ENCODE measurements around the gene ABCA7. TPM values are rescaled to one million over a fixed set of nuclear protein-coding genes. Genes with fewer than 3 reads are reported as not detected.
"Not testable (repeated sequence)": the region's sequence is repeated elsewhere in the genome, so short reads cannot be mapped to it uniquely, and the experiment has no call there.

Gene ABCA7
- total RNA-seq, 2 donors from 2014 or later: 17.8 to 105 TPM

DNA sequence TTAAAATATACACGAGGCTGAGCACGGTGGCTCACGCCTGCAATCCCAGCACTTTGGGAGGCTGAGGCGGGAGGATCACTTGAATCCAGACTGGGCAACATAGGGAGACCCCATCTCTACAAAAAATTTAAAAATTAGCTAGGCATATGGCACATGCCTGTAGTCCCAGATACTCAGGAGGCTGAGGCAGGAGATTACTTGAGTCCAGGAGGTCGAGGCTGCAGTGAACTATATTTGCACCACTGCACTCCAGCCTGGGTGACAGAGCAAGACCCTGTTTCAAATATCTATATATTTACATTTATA, 16.1 kb upstream of the ABCA7 start:
- not testable (repeated sequence) for H3K27ac Mint-ChIP-seq; H3K9me3 Mint-ChIP-seq; ATAC-seq; DNase-seq (ENCODE audit: low spot score in 2 of 2)
- H3K36me3 Mint-ChIP-seq: peaks cover 13 to 15% of the 10 kb centered on the region in 2 donors

DNA sequence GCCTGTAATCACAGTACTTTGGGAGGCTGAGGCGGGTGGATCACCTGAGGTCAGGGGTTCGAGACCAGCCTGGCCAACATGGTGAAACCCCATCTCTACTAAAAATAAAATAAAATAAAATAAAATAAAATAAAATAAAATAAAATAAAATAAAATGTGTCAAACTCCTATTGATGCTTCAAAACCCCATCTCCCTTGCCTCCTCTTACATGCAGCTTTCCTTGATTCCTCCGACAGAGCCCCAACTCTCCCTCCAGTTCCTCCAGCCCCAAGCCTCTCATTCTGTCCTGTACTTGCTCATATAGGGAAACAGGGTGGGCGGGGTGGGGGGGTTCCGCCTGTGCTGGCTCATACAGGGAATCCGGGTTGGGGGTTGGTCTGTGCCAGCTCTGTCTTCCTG, 14.8 kb upstream of the ABCA7 start:
- H3K27ac Mint-ChIP-seq; H3K9me3 Mint-ChIP-seq; ATAC-seq; DNase-seq (ENCODE audit: low spot score in 2 of 2): not testable (repeated sequence)
- H3K36me3 Mint-ChIP-seq: peaks cover 9 to 17% of the 10 kb centered on the region in 2 donors

DNA sequence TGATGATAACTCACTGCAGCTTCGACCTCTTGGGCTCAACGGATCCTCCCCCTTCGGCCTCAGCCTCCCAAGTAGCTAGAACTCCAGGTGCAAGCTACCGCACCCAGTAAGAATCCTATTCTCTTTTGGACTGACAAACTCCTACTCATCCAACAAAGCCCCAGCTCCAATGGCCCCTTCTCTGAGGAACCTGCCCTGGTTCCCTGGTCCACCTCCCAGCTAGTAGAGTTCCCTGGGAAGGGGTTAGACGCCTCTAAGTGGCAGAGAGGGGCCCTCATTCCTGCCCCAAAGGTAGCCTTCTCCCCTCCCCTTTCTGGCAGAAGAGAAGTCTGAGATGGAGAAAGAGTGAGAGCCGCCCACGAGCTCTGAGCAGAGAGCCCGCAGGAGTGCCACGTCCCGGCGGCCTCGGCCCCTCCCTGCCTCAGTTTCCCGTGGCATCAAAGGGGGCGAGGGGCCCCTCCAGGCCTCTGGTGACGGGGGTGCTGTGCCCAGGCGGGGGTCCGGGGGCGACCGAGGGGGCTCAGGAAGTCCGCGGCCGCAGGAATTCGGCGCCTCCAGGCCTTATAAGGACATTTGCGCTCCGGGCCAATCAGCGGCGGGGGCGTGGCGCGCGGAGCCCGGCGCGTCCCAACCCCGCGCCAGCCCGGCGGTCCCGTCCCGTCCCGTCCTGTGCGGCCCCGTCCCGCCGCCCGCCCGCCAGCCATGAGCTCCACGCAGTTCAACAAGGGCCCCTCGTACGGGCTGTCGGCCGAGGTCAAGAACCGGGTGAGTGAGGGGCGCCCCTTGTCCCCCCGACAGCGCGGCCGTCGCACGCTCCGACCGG, 13.7 kb upstream of the ABCA7 start, which contains the start of gene CNN2:
Gene CNN2, plus strand, starts transcription at position 649 of the 823 bp plus-strand sequence. Its CDS starts 54 bp downstream, at position 703.
- Mint-ChIP-seq H3K27ac (peak within 1 kb of the TSS; percentile 86 to 90), H3K36me3 (peaks cover 6 to 20% of the 10 kb centered on the region in 2 donors), H3K9me3 (no peaks in the 10 kb centered on the region)
- ATAC-seq: peak; percentile 71 to 83
- DNase-seq (ENCODE audit: low spot score in 2 of 2): peak; percentile 79 to 85

GRCh38 chr19:1026783-1027649, 12.9 kb upstream of the ABCA7 start:
- Mint-ChIP-seq H3K36me3 (peaks cover 7 to 20% of the 10 kb centered on the region in 2 donors), H3K27ac (peak overlapping the region; percentile 86 to 90), H3K9me3 (no peaks in the 10 kb centered on the region)
- DNase-seq (ENCODE audit: low spot score in 2 of 2) (no peak), ATAC-seq (peak in 1 of 2 donors; percentile 4)

- no peak for ATAC-seq
- no peak for DNase-seq (ENCODE audit: low spot score in 2 of 2)
- Mint-ChIP-seq H3K36me3 (peaks cover 13 to 26% of the 10 kb centered on the region in 2 donors), H3K27ac (peak overlapping the region in 1 of 2 donors; percentile 86), H3K9me3 (no peaks in the 10 kb centered on the region)
These were observed 12.3 kb upstream of the ABCA7 start for GRCh38 chr19:1027650-1028061.

GRCh38 chr19:1028062-1028926, 11.6 kb upstream of the ABCA7 start:
- peak; percentile 29 to 56 for ATAC-seq

DNA sequence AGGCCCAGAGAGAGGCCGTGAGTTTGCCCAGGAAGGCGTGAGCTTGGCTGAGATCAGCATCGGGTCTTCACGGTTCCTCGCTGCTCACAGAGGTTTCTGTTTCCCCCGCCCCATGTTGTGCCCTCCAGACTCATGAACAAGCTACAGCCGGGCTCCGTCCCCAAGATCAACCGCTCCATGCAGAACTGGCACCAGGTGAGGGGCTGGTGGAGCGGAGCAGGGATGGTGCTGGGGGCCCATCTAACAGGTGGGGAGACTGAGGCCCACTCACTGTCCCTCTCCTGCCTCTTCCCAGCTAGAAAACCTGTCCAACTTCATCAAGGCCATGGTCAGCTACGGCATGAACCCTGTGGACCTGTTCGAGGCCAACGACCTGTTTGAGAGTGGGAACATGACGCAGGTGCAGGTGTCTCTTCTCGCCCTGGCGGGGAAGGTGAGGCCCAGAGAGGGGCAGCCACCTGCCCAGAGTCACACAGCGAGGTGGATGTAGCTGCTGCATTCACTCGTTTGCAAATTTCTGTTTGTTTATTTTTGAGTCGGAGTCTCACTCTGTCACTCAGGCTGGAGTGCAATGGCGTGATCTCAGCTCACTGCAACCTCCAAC, 7.5 kb upstream of the ABCA7 start:
- ATAC-seq (no peak), DNase-seq (ENCODE audit: low spot score in 2 of 2) (no peak)
- Mint-ChIP-seq H3K9me3 (peaks cover 0 to 4% of the 10 kb centered on the region in 2 donors), H3K36me3 (peaks cover 22 to 40% of the 10 kb centered on the region in 2 donors), H3K27ac (no peak overlapping the region)

More at GRCh38 chr19:1028062-1028926, 11.6 kb upstream of the ABCA7 start:
- H3K27ac Mint-ChIP-seq: peak overlapping the region in 1 of 2 donors; percentile 86
- H3K36me3 Mint-ChIP-seq: peaks cover 19 to 26% of the 10 kb centered on the region in 2 donors
- no peak for DNase-seq (ENCODE audit: low spot score in 2 of 2)
- peaks cover 0 to 2% of the 10 kb centered on the region in 2 donors for H3K9me3 Mint-ChIP-seq

- DNase-seq (ENCODE audit: low spot score in 2 of 2): no peak
- peaks cover 13 to 56% of the 10 kb centered on the region in 2 donors for H3K36me3 Mint-ChIP-seq
- H3K27ac Mint-ChIP-seq: peak overlapping the region in 1 of 2 donors; percentile 22
- no peak for ATAC-seq
- peaks cover 0 to 4% of the 10 kb centered on the region in 2 donors for H3K9me3 Mint-ChIP-seq
These were observed 3.8 kb upstream of the ABCA7 start for GRCh38 chr19:1035998-1036621.

- no peak for ATAC-seq
- peaks cover 8 to 49% of the 10 kb centered on the region in 2 donors for H3K36me3 Mint-ChIP-seq
These were observed 2.3 kb upstream of the ABCA7 start for GRCh38 chr19:1037621-1038064.

GRCh38 chr19:1038978-1039645, 795 bp upstream of the ABCA7 start:
- DNase-seq (ENCODE audit: low spot score in 2 of 2): no peak
- Mint-ChIP-seq H3K36me3 (peaks cover 8 to 39% of the 10 kb centered on the region in 2 donors), H3K27ac (peak overlapping the region in 1 of 2 donors; percentile 87), H3K9me3 (no peaks in the 10 kb centered on the region)
- no peak for ATAC-seq

More at GRCh38 chr19:1037621-1038064, 2.3 kb upstream of the ABCA7 start:
- Mint-ChIP-seq H3K27ac (peak overlapping the region; percentile 86 to 87), H3K9me3 (peaks cover 0 to 4% of the 10 kb centered on the region in 2 donors)
- no peak for DNase-seq (ENCODE audit: low spot score in 2 of 2)

GRCh38 chr19:1040476-1041271, 767 bp downstream of the ABCA7 start:
- no peaks in the 10 kb centered on the region for H3K9me3 Mint-ChIP-seq
- ATAC-seq (peak; percentile 69 to 71), DNase-seq (ENCODE audit: low spot score in 2 of 2) (peak; percentile 90 to 93)
- H3K36me3 Mint-ChIP-seq: peaks cover 8 to 32% of the 10 kb centered on the region in 2 donors
- peak overlapping the region in 1 of 2 donors; percentile 87 for H3K27ac Mint-ChIP-seq

- no peaks in the 10 kb centered on the region for H3K9me3 Mint-ChIP-seq
- H3K27ac Mint-ChIP-seq: peak overlapping the region in 1 of 2 donors; percentile 87
- peaks cover 8 to 25% of the 10 kb centered on the region in 2 donors for H3K36me3 Mint-ChIP-seq
- ATAC-seq (no peak), DNase-seq (ENCODE audit: low spot score in 2 of 2) (no peak)
These were observed 1.4 kb downstream of the ABCA7 start for GRCh38 chr19:1041272-1041834.

DNA sequence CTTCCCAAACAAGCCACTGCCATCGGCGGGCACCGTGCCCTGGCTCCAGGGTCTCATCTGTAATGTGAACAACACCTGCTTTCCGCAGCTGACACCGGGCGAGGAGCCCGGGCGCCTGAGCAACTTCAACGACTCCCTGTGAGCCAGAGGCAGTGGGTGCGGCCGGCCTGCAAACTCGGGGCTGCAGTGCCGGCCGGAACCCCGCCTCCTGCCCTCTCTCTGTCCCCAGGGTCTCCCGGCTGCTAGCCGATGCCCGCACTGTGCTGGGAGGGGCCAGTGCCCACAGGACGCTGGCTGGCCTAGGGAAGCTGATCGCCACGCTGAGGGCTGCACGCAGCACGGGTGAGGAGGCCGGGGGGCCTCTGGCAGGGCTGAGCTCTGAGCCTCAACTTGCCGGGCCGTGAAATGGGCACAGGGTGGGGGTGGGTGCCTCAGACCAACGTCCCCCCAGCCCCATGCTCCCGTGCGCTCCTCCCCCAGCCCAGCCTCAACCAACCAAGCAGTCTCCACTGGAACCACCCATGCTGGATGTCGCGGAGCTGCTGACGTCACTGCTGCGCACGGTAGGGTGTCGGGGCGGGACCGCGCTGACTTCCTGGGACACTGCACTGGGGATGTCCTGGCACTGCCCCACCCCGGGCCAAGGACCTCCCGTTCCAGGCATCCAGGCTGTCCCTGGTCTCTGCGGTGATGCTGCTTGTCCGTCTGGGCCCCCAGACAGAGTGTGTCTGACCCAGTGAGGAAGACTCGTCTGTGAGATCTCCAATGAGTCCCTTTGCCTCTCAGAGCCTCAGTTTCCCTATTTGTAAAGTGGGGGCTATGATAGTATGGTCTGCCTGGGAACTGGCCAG, 2.2 kb downstream of the ABCA7 start:
- no peak for ATAC-seq
- Mint-ChIP-seq H3K27ac (no peak overlapping the region), H3K9me3 (no peaks in the 10 kb centered on the region), H3K36me3 (peaks cover 8 to 20% of the 10 kb centered on the region in 2 donors)
- no peak for DNase-seq (ENCODE audit: low spot score in 2 of 2)
